Stimulated activated CD4-positive, alpha-beta T cell treated with anti-CD3 and anti-CD28 coated beads, Interleukin-4, amount 100 ng/mL, for 1 hour (primary cell): Measurements from ENCODE around the gene WASHC1.
"Not testable (repeated sequence)": the region's sequence is repeated elsewhere in the genome, so short reads cannot be mapped to it uniquely, and the experiment has no call there.

ENCODE experiments used
- DNase-seq: peaks from one replicate; pipeline ENCODE4 v3.0.0-alpha.2; 2020

The WASHC1 gene, protein sequence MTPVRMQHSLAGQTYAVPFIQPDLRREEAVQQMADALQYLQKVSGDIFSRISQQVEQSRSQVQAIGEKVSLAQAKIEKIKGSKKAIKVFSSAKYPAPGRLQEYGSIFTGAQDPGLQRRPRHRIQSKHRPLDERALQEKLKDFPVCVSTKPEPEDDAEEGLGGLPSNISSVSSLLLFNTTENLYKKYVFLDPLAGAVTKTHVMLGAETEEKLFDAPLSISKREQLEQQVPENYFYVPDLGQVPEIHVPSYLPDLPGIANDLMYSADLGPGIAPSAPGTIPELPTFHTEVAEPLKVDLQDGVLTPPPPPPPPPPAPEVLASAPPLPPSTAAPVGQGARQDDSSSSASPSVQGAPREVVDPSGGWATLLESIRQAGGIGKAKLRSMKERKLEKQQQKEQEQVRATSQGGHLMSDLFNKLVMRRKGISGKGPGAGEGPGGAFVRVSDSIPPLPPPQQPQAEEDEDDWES

DNA sequence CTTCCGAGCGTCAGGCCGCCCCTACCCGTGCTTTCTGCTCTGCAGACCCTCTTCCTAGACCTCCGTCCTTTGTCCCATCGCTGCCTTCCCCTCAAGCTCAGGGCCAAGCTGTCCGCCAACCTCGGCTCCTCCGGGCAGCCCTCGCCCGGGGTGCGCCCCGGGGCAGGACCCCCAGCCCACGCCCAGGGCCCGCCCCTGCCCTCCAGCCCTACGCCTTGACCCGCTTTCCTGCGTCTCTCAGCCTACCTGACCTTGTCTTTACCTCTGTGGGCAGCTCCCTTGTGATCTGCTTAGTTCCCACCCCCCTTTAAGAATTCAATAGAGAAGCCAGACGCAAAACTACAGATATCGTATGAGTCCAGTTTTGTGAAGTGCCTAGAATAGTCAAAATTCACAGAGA is at the start of gene WASHC1:
WASHC1 (minus strand) TSS at position 101 of the 400 bp plus-strand sequence. CDS start 4,457 bp downstream, outside the sequence.
- not testable (repeated sequence) for DNase-seq

DNA sequence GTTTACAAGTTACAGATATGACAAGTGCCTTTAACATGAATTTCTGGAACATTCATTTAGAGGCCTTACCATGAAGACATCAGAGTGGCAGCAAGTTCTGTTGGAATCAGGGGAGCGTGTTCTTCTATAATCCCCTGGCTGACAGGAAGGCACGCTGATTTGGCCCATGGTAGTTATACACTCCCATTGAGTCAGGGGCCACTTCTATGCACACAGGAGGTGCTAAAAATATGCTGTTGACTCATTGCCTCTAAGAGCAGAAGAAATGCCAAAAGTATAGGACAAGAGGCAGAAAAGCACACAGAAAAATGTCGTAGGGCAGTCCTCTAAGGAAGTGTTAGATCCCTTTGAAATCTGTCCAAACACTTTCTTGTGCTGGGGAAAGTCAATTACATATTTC is 49.1 kb upstream of the WASHC1 start:
- not testable (repeated sequence) for DNase-seq

DNA sequence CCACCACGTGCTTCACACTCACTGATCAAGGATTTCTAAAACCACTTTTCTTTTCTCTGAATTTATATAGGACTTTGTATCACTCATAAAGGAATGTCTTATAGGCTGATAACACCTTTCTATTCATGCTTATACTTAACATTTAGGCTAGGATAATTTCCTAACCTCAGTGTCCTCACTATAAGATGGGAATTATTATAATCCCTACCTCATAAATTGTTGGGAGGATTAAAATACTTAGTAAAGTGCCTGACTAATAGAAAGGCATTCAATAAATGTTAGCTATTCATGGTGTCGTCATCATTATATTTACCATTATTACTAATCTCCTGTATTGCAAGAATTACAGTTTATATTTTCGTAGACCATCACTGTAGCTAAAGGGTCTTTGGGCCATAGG is 47.1 kb upstream of the WASHC1 start:
- DNase-seq, result not testable (repeated sequence)

DNA sequence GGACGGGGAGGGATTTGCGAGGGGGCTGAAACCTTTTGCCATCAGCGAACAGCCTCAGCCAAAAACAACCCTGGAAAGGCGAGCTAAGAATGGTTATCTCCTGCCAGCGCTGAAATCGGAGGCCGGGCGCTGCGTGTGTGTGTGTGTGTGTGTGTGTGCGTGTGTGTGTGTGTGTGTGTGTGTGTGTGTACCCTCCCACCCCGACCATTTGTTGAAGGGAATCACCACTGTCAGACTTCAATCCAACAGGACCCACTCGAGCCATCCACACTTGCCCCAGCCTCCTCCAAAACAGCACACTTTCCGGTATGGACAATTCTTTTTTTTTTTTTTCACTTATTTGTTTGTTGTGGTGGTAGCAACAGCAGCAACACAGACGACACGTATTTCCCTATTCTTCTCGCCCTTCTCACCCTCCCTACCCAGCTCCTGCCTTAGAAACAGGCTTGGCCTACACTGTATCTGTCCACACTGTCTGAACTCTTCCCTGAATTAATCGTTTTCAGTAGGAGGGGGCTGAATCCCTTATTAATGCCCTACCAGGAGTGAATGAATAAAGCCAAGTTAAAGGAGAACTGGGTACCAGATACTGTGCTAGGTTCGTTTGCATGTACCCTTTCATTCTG is 44.8 kb upstream of the WASHC1 start:
- not testable (repeated sequence) for DNase-seq

DNA sequence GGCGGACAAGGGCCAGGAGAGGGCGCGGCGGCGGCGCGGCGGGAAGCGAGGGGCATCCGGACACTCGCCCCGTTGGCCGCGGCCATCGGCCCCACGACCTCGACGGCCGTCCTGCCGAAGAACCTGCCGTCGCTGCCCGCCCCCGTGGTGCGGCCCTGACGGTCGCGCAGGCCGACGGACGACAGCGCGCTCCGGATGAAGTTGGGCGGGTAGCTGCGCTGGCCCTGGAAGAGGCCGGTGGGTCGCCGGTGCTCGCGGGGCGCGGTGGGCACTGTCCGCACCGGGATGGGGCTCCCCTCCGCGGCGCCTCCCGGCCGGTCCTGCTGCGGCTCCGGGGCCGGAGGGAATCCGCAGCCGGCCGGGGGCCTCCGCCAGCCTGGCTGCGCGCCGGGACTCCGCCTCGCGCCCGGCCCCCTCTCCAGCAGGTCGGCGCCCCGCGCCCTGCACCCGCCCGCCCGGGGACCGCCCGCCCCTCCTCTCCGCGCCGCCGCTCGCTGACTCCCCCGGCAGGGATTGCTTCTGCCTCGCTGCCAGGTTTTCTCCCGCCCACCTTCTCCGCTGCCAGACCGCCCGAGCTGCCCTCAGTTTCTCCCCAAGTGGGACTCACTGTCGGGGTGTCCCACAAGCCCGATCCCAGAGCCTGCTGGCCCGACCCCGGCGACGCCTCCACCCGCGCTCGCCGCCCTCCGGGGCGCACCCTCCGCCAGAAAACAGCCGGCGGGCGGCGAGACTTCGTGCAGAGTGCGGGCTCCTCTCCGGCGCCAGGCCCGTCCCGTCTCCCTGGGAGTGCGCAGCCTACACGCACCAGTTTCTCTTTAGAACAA is 44.0 kb upstream of the WASHC1 start:
- DNase-seq, result peak; percentile 15

DNA sequence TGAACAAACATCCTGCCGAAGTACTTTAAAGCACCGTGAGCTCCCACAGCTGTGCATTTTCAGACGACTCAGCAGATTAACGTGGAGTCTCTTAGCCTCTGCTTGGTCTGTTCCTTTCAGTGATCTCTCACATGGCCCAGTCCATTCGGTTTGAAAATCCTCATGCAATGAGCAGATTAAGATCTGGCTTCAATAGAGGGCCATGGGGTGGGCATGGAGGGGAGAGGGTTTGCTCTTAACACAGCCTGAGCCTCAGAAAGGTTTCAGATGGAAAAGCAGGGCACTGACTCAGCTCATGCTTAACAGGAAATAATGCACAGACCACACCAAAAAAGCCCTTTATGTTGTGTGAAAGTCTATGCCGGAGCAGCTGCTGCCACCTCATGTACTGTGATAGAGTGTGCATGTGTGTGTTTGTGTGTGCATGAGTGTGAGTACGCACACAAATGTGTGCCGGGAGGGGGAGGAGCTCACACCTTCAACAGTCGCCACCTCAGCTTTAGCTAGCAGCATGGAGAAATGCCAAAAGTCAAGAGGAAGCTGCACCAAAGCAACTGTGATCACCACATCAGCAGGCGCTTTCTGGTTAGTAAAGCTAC is 33.9 kb upstream of the WASHC1 start:
- DNase-seq, result peak; percentile 11

DNA sequence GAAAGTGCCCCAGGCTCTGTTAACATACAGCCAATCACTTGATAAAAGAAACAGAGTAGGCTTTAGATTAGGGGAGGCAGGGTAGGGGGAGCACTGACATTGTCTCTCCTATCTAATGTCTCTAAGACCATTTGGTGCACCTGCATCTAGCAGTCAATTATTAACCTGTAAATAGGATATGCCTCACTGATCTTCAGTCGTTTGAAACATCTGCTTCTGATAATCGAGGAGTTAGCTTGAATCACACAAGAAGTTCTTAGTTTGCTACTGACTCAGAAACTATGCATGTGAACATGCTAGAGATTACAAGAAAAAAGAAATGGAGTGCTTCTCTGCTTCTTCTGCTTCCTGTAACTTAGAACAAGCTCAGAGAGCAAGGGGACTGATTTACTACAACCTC is 23.4 kb upstream of the WASHC1 start:
- not testable (repeated sequence) for DNase-seq

DNA sequence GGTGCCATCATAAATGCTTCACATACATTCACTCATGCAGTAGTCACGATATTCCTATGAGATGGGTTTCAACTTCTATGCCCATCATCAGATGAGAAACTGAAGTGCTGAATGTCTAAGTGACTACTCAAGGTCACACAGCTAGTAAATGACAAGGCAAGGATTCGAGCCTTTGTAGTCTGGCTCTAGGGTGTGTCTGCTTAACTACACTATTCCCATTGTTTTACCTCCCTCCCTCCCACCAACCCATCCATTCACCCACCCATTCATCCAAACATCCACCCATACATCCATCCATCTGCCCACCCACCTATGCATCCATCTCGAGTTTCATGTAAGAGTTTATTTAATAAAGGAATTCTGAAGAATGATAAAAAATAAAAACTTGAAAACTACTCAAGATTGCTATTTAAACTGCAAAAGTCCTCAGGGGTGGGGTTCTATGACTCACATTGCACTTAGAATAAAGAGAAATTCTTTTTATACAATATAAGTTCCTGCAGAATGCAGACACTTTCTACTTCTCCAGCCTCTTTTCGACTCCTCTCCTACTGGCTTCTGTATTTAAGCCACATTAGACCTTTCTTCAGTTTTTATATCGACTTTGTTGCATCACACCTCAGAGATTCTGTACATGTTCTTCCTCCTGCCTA is 19.1 kb upstream of the WASHC1 start:
- DNase-seq, result not testable (repeated sequence)

DNA sequence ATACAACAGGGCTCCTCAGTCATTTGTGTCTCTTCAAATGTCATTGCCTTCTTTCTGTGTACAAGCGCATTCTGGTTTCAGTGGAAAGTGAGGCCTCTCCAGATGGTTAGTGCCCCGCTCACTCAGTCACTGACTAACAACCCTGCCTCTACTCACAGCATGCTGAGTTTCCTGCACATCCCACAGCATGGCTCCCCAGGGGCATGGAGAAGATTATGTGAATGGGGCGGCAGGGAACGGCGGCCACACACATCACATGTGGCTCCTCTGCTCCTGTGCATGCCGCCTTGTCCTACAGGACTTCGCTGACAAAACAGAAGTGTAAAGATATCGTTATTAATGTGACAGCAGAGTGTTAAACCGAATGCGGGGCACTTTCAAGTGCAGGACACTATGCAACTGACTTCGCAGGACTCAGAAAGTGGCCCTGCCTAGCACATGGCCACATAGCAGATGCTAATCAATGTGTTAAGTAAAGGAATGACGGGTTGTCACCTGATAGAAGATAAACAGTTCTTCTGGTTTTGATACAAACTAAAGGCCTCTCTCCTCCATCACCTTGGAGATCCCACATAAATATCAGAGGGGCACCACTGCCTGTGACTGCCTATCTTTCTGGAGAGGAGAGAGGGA is 17.5 kb upstream of the WASHC1 start:
- DNase-seq, result not testable (repeated sequence)

DNA sequence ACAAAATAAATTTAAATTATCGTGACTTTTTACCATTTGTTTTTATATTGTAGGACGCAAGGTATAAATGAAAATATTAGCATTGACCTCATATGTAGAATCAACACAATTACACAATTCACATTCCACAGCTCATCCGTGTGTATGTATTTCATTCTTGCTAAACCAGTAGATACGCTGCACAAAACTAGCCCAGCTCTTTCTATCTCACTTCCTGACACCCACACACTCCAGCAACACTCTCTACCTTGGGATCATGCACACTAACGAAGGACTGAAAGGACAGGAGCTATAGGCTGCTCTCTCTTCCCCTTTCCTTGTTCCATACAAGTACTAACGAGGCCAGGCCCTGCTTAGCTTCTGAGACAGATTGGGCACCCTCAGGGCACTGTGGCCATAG is 16.9 kb upstream of the WASHC1 start:
- DNase-seq, result not testable (repeated sequence)

DNA sequence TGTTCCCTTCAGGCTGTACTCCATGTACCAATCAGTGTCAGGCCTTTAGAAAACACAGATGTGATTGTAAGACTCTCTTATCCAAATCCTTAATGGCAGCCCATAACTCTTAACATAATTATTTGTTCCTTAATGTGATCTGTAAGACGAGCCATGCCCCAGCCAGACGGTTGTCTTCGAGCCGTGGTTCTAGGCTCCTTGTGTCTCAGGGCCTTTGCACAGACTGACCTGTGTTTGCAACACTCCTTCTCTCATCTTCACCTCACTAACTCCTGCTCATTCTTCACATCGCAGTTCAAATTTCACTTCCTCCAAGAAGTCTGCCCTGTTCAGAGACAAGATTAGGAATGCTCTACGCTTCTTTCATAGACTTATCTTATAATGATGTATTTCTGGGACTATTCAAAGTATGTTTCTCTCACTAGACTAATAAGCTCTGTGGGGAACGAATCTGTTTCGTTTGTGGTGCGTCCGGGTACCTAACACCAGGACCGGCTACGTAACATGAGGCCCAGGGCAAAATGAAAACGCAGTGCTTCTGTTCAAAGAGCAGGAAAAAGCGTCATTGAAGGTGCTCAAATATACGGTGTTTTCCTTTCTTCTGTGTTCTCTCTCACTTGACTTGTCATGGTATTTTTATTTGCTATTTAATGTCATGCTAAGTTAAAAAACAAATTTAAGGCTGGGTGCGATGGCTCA is 16.1 kb upstream of the WASHC1 start:
- DNase-seq, result not testable (repeated sequence)

DNA sequence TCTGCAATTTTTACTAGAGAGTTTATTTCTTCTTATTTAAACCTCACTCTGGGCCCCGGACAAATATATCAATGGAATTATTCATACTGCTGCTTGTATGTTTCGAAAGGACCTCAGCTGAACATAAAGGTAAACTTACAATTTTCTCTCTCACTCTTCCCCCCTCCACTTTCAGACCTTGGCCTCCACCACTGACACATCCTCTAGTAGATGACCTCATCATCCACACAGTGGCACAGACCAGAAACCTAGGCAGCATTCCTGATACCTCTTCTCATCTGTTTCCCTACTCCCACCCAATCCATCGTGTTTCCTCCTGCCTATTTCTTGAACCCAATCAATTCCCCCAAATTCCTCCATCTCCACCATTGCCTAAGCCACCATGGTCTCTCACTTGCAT is 15.2 kb upstream of the WASHC1 start:
- DNase-seq, result not testable (repeated sequence)

DNA sequence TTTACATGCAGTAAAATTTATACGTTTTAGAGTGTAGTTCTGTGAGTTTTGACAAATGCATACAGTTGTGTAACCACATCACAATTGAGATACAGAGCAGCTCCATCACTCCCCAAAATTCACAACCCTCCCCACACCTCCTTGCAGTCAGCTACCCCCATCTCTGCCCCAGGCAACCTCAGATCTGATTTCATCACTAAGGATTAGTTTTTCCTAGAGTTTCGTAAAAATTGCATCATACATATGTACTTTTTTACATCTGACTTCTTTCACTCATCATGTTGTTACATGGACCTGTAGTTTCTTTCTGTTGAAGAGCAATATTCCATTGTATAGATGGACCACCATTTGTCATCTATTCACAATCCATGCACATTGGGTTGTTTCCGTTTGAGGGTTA is 14.4 kb upstream of the WASHC1 start:
- DNase-seq, result not testable (repeated sequence)

DNA sequence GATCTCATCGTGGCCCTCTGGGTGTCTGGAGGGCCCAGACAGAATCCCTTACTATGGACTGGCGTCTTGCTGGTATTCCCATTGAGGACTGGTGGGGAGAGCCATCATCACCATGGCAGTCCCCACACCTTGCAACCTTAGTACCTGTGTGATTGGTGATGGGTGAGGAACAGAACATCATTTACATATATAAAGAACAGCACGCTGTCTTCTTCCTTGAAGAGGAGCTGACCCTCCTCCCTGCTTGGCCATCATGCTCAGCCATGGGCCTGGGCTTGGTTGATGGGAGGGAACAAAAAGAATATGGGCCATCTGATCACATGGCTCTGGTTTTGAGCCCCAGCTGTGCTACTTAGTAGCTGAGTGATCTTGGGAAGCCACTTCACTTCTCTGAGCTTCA is 13.9 kb upstream of the WASHC1 start:
- not testable (repeated sequence) for DNase-seq

DNA sequence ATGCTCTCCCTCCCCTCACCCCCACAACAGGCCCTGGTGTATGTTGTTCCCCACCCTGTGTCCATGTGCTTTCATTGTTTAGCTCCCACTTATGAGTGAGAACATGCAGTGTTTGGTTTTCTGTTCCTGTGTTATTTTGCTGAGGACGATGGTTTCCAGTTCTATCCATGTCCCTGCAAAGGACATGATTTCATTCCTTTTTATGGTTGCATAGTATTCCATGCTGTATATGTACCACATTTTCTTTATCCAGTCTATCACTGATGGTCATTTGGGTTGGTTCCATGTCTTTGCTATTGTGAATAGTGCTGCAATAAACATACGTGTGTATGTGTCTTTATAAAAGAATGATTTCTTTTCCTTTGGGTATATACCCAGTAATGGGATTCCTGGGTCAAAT is 12.6 kb upstream of the WASHC1 start:
- not testable (repeated sequence) for DNase-seq

DNA sequence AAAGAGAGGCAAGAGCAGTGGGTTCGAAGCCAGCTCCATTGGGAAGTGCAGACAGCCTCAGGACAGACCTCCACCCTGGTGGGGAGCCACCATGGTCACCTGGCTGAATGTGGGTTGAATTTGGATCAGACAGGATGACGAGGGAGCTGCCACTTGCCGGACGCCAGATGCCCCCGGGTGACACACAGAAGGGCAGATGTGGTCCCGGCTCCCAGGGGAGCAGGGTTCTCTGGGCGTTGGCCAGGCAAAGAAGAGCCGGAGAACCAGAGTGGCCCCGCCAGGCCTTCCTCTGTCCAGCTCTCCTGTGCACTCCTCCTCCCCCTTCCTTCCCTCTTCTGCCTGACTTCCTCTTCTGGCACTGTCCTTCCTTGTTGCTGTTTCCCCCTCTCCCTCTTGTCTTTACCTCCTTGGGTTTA is 12.0 kb upstream of the WASHC1 start:
- DNase-seq, result not testable (repeated sequence)

DNA sequence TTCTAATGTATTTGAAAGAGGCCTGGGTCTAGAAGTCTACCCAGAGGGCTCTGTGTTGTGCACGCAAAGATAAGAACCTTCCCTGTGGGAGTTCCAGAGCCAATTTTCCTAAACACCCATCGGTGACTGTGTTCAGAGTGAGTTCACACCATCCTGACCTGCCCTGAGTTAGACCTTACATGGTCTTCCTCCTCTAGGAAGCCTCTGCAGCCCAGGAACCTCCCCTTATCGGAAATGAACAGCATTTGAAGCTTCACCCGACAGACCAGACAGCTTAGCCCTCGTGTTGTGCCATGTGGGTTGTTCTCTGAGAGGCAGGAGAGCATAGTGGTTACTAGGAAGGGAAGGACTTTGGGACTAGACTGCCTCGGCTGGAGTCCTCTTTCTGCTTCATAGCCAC is 3.1 kb upstream of the WASHC1 start:
- DNase-seq, result not testable (repeated sequence)

DNA sequence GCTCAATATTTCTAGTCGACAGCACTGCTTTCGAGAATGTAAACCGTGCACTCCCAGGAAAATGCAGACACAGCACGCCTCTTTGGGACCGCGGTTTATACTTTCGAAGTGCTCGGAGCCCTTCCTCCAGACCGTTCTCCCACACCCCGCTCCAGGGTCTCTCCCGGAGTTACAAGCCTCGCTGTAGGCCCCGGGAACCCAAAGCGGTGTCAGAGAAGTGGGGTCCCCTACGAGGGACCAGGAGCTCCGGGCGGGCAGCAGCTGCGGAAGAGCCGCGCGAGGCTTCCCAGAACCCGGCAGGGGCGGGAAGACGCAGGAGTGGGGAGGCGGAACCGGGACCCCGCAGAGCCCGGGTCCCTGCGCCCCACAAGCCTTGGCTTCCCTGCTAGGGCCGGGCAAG is 481 bp downstream of the WASHC1 start:
- DNase-seq, result not testable (repeated sequence)

DNA sequence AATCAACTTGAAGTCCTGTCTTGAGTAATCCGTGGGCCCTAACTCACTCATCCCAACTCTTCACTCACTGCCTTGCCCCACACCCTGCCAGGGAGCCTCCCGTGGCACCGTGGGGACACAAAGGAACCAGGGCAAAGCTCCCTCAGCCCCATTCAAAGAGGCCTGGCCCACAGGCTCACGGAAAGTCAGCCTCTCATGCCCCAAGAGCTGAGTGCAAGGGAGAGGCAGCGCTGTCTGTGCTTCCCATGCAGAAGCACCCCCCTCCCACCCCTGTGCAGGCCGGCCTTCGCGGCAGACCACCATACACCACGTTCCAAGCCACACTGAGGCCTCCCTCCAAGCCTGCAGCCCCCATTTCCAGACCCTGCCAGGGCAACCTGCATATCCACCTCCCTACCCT is 7.6 kb downstream of the WASHC1 start:
- DNase-seq, result not testable (repeated sequence)

DNA sequence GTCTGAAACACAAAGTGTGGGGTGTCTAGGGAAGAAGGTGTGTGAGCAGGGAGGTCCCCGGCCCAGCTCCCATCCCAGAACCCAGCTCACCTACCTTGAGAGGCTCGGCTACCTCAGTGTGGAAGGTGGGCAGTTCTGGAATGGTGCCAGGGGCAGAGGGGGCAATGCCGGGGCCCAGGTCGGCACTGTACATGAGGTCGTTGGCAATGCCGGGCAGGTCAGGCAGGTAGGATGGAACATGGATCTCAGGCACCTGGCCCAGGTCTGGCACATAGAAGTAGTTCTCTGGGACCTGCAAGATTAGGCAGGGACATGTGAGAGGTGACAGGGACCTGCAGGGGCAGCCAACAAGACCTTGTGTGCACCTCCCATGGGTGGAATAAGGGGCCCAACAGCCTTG is 12.4 kb downstream of the WASHC1 start:
- DNase-seq, result not testable (repeated sequence)
